ENCODE measurements around the gene CKAP2.
"Not testable (repeated sequence)": the region's sequence is repeated elsewhere in the genome, so short reads cannot be mapped to it uniquely, and the experiment has no call there.

CKAP2 gene

DNA sequence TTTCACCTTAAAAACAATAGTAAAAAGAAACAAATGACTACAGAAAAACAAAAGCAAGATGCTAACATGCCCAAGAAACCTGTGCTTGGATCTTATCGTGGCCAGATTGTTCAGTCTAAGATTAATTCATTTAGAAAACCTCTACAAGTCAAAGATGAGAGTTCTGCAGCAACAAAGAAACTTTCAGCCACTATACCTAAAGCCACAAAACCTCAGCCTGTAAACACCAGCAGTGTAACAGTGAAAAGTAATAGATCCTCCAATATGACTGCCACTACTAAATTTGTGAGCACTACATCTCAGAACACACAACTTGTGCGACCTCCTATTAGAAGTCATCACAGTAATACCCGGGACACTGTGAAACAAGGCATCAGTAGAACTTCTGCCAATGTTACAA, 6.0 kb downstream of the CKAP2 start:
- H3K27me3 ChIP-seq (ENCODE audit: insufficient read depth, low read length, poor library complexity, severe bottlenecking) = no peaks in the 10 kb centered on the region
- peak overlapping the region; percentile 84 for H3K4me2 ChIP-seq (ENCODE audit: low read depth, low read length, poor library complexity, severe bottlenecking)
- peaks cover 100% of the 10 kb centered on the region for H3K79me2 ChIP-seq (ENCODE audit: insufficient read depth, low read length)
- no peaks in the 10 kb centered on the region for H3K9me3 ChIP-seq (ENCODE audit: insufficient read depth, low read depth, low read length)
- H3K4me3 ChIP-seq (ENCODE audit: low read length, poor library complexity, severe bottlenecking) = peak overlapping the region; percentile 76
- H4K20me1 ChIP-seq (ENCODE audit: insufficient read depth, low read length, poor library complexity, severe bottlenecking) = peaks cover 88% of the 10 kb centered on the region
- no peak for TF ChIP-seq EZH2phosphoT487 (IDR thresholded peaks at IDR 0.05; ENCODE audit: borderline replicate concordance)
- TF ChIP-seq, protein P1, sequence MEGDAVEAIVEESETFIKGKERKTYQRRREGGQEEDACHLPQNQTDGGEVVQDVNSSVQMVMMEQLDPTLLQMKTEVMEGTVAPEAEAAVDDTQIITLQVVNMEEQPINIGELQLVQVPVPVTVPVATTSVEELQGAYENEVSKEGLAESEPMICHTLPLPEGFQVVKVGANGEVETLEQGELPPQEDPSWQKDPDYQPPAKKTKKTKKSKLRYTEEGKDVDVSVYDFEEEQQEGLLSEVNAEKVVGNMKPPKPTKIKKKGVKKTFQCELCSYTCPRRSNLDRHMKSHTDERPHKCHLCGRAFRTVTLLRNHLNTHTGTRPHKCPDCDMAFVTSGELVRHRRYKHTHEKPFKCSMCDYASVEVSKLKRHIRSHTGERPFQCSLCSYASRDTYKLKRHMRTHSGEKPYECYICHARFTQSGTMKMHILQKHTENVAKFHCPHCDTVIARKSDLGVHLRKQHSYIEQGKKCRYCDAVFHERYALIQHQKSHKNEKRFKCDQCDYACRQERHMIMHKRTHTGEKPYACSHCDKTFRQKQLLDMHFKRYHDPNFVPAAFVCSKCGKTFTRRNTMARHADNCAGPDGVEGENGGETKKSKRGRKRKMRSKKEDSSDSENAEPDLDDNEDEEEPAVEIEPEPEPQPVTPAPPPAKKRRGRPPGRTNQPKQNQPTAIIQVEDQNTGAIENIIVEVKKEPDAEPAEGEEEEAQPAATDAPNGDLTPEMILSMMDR (conservative IDR thresholded peaks at IDR 0.05; ENCODE audit: low read length) = no peak
- peaks cover 78% of the 10 kb centered on the region for H3K4me1 ChIP-seq (ENCODE audit: insufficient read depth, low read length, poor library complexity, severe bottlenecking)
- H3F3A ChIP-seq (ENCODE audit: low read depth) = peaks cover 5% of the 10 kb centered on the region
- H3K9me2 ChIP-seq (replicated peaks; ENCODE audit: low read depth, low read length) = no peaks in the 10 kb centered on the region
- peaks cover 68% of the 10 kb centered on the region for H3K36me3 ChIP-seq (ENCODE audit: insufficient read depth, low read length)
- H2AFZ ChIP-seq (ENCODE audit: low read length) = no peak overlapping the region
- peak overlapping the region; percentile 42 for H3K9ac ChIP-seq (ENCODE audit: low read depth, low read length, poor library complexity, severe bottlenecking)

DNA sequence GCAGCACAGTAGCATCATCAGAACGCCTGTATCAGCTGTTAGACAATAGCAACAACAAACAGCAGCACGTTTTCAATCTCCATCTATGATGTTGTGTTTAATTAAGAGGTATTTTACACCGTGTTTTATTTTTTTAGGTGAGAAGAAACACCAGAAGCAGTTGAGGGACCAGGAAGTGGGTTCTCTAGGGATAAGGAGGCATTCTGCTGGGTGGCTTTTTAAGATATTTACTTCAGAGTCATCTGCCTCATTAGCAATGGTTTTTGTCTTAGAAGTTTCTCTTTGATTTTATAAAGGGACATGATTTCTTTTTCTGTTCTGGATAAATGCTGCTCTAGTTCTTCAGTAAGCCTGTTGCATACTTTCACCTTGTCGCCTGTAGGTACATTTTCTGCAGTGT, 8.2 kb downstream of the CKAP2 start:
- Histone ChIP-seq H3K79me2 (ENCODE audit: insufficient read depth, low read length) (peaks cover 99% of the 10 kb centered on the region), H3K27me3 (ENCODE audit: insufficient read depth, low read length, poor library complexity, severe bottlenecking) (no peaks in the 10 kb centered on the region), H3K36me3 (ENCODE audit: insufficient read depth, low read length) (peaks cover 85% of the 10 kb centered on the region), H3K9me3 (ENCODE audit: insufficient read depth, low read depth, low read length) (no peaks in the 10 kb centered on the region), H3K4me1 (ENCODE audit: insufficient read depth, low read length, poor library complexity, severe bottlenecking) (peaks cover 61% of the 10 kb centered on the region), H4K20me1 (ENCODE audit: insufficient read depth, low read length, poor library complexity, severe bottlenecking) (peaks cover 78% of the 10 kb centered on the region), H3K4me3 (ENCODE audit: low read length, poor library complexity, severe bottlenecking) (peak overlapping the region; percentile 76), H3F3A (ENCODE audit: low read depth) (peaks cover 5% of the 10 kb centered on the region), H3K9ac (ENCODE audit: low read depth, low read length, poor library complexity, severe bottlenecking) (peak overlapping the region; percentile 42), H3K9me2 (replicated peaks; ENCODE audit: low read depth, low read length) (no peaks in the 10 kb centered on the region), H2AFZ (ENCODE audit: low read length) (no peak overlapping the region), H3K4me2 (ENCODE audit: low read depth, low read length, poor library complexity, severe bottlenecking) (peak overlapping the region; percentile 84)
- TF ChIP-seq, protein P1 (conservative IDR thresholded peaks at IDR 0.05; ENCODE audit: low read length) = no peak
- no peak for TF ChIP-seq EZH2phosphoT487 (IDR thresholded peaks at IDR 0.05; ENCODE audit: borderline replicate concordance)

GRCh38 chr13:52468487-52468886, 13.2 kb downstream of the CKAP2 start:
- H4K20me1 ChIP-seq (ENCODE audit: insufficient read depth, low read length, poor library complexity, severe bottlenecking) = peaks cover 53% of the 10 kb centered on the region
- H3K9me3 ChIP-seq (ENCODE audit: insufficient read depth, low read depth, low read length); H3K4me3 ChIP-seq (ENCODE audit: low read length, poor library complexity, severe bottlenecking); H3K9ac ChIP-seq (ENCODE audit: low read depth, low read length, poor library complexity, severe bottlenecking); H2AFZ ChIP-seq (ENCODE audit: low read length); H3F3A ChIP-seq (ENCODE audit: low read depth); H3K27me3 ChIP-seq (ENCODE audit: insufficient read depth, low read length, poor library complexity, severe bottlenecking); H3K4me2 ChIP-seq (ENCODE audit: low read depth, low read length, poor library complexity, severe bottlenecking); H3K9me2 ChIP-seq (replicated peaks; ENCODE audit: low read depth, low read length): not testable (repeated sequence)
- peaks cover 20% of the 10 kb centered on the region for H3K4me1 ChIP-seq (ENCODE audit: insufficient read depth, low read length, poor library complexity, severe bottlenecking)
- peaks cover 84% of the 10 kb centered on the region for H3K36me3 ChIP-seq (ENCODE audit: insufficient read depth, low read length)
- peaks cover 83% of the 10 kb centered on the region for H3K79me2 ChIP-seq (ENCODE audit: insufficient read depth, low read length)

GRCh38 chr13:52480677-52481428, 25.6 kb downstream of the CKAP2 start:
- H3K27me3 ChIP-seq (ENCODE audit: insufficient read depth, low read length, poor library complexity, severe bottlenecking); H3K9me3 ChIP-seq (ENCODE audit: insufficient read depth, low read depth, low read length); H3K79me2 ChIP-seq (ENCODE audit: insufficient read depth, low read length); H4K20me1 ChIP-seq (ENCODE audit: insufficient read depth, low read length, poor library complexity, severe bottlenecking); H3K4me1 ChIP-seq (ENCODE audit: insufficient read depth, low read length, poor library complexity, severe bottlenecking); H3K9me2 ChIP-seq (replicated peaks; ENCODE audit: low read depth, low read length); H3K4me3 ChIP-seq (ENCODE audit: low read length, poor library complexity, severe bottlenecking); H3F3A ChIP-seq (ENCODE audit: low read depth); H2AFZ ChIP-seq (ENCODE audit: low read length); H3K9ac ChIP-seq (ENCODE audit: low read depth, low read length, poor library complexity, severe bottlenecking); H3K4me2 ChIP-seq (ENCODE audit: low read depth, low read length, poor library complexity, severe bottlenecking): not testable (repeated sequence)
- peaks cover 15% of the 10 kb centered on the region for H3K36me3 ChIP-seq (ENCODE audit: insufficient read depth, low read length)

GRCh38 chr13:52487078-52487477, 31.8 kb downstream of the CKAP2 start:
- H3K27me3 ChIP-seq (ENCODE audit: insufficient read depth, low read length, poor library complexity, severe bottlenecking); H3K4me1 ChIP-seq (ENCODE audit: insufficient read depth, low read length, poor library complexity, severe bottlenecking); H3K4me3 ChIP-seq (ENCODE audit: low read length, poor library complexity, severe bottlenecking); H3K9me2 ChIP-seq (replicated peaks; ENCODE audit: low read depth, low read length); H2AFZ ChIP-seq (ENCODE audit: low read length); H4K20me1 ChIP-seq (ENCODE audit: insufficient read depth, low read length, poor library complexity, severe bottlenecking); H3K4me2 ChIP-seq (ENCODE audit: low read depth, low read length, poor library complexity, severe bottlenecking); H3K36me3 ChIP-seq (ENCODE audit: insufficient read depth, low read length); H3K9me3 ChIP-seq (ENCODE audit: insufficient read depth, low read depth, low read length); H3K79me2 ChIP-seq (ENCODE audit: insufficient read depth, low read length); H3K9ac ChIP-seq (ENCODE audit: low read depth, low read length, poor library complexity, severe bottlenecking); H3F3A ChIP-seq (ENCODE audit: low read depth): not testable (repeated sequence)

DNA sequence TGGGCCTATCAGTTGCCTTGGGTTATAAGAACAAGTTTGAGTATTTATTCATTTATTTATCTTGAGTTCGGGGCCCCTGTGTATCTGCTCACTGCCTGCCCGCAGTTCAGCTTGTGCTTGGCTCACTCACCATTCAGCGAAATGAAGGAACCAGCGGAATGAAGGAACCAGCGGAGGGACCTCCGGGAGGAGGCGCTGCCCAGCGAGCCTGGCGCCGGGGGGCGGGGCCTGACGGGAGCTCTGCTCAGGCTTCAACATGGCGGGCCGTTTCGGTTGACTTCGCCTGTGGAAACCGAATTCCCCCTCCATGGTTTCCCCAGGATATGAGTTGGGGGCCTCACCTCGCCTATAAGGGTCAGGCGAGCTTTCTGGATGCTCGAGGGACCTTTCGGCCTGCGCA, 33.5 kb downstream of the CKAP2 start:
- not testable (repeated sequence) for H3K4me3 ChIP-seq (ENCODE audit: low read length, poor library complexity, severe bottlenecking); H3K9ac ChIP-seq (ENCODE audit: low read depth, low read length, poor library complexity, severe bottlenecking); H3K27me3 ChIP-seq (ENCODE audit: insufficient read depth, low read length, poor library complexity, severe bottlenecking); H3K79me2 ChIP-seq (ENCODE audit: insufficient read depth, low read length); H3K4me1 ChIP-seq (ENCODE audit: insufficient read depth, low read length, poor library complexity, severe bottlenecking); H3K9me2 ChIP-seq (replicated peaks; ENCODE audit: low read depth, low read length); H3F3A ChIP-seq (ENCODE audit: low read depth); H3K9me3 ChIP-seq (ENCODE audit: insufficient read depth, low read depth, low read length); H3K4me2 ChIP-seq (ENCODE audit: low read depth, low read length, poor library complexity, severe bottlenecking); H3K36me3 ChIP-seq (ENCODE audit: insufficient read depth, low read length); H4K20me1 ChIP-seq (ENCODE audit: insufficient read depth, low read length, poor library complexity, severe bottlenecking); H2AFZ ChIP-seq (ENCODE audit: low read length)
